OCI-M2 (cell line): Measurements from ENCODE around the gene FGF1.

Experiments used
- DNase-seq: peaks from one replicate; lab custom pipeline; 2025; ENCODE audit not compliant: unreplicated experiment; lab: John Stamatoyannopoulos, UW

FGF1 gene

GRCh38 chr5:142644640-142645361 is 41.1 kb downstream of the FGF1 start:
- no peak for DNase-seq

DNA sequence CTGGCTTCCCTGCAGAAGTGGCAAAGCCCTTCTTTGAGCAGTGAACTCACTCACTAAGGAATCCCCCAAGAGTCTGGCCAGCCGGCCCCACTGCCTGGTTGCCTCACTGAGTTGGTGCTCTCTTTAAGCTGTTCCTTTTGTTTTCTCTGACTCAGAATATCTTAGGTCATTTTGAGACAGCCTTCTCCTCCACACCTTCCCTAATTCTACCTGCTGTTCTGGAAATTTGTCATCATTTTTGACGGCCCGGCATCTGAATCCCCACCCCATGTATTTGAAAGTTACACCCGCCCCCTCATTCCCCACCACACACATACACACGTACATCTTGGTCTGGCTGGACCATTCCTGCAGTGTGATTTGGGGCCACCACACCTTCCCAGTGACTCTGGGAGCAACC is 41.8 kb downstream of the FGF1 start:
- DNase-seq: no peak

DNA sequence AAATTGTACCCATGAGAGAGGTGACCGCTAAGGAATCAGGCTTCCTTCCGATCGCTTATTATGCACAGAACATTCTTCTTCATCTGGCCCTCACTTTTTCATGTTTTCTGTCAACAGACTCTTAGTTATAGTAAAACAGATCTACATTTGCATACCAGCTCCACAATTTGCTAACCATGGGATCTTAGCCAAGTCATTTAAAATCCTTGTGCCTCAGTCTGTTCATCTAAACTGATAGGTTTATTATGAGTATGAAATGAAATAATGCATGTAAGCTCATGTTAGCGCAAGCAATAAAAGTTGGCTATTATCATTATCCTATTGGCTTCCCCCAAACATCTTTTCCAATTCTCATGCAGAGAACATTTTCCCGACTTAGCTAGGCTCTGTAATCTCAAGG is 42.3 kb downstream of the FGF1 start:
- DNase-seq: no peak

DNA sequence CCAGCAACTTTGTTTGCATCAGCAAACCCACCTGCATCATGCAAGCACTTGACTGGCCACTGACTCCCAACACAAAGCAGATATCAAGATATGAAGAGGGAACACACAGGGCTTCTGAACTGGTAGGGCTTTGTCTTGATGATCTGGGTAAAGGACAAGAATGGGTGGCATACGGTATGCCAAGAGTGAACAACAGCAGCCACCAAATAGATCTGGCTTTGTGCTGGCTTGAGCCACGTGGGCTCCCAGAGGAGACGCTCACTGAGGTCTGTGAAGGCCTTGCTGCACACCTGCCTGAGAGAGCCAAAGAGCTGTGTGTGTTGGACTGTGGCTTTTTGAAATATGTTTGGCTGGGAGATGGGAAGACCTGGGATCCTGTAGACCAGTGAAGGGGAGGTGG is 43.5 kb downstream of the FGF1 start:
- no peak for DNase-seq

GRCh38 chr5:142641711-142642110 is 44.2 kb downstream of the FGF1 start:
- DNase-seq: no peak

DNA sequence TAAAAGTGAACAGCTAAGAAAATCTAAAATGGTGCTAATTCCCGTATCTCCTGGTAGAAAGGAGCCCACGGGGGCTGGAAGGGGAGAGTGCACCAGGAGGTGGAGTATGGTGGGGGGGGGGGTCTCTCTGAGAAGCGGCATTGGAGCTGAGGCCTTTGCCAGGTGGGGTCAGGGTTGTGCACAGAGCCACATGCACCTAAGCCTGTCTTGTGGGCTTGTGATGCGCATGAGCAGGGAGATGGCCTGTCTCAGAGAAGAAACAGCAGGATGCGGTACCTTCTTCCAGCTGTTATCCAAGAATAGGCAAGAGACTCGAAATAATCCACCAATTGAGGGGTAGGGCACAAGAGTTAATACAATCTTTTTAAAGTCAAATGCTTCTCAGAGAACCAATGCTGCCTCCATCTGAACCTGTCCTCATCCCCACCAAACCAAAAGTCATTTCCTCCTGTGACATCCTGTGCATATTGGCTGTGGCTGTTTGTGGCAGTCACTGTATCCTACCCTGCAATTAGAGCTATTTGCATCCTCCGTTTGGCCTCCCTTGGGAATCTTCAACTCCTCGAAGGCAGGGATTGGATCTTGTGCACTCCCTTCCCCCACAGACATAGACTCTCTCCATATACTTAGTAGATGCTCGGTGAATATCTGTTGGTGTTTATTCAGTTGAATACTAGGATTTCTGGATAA is 45.4 kb downstream of the FGF1 start:
- DNase-seq: no peak

DNA sequence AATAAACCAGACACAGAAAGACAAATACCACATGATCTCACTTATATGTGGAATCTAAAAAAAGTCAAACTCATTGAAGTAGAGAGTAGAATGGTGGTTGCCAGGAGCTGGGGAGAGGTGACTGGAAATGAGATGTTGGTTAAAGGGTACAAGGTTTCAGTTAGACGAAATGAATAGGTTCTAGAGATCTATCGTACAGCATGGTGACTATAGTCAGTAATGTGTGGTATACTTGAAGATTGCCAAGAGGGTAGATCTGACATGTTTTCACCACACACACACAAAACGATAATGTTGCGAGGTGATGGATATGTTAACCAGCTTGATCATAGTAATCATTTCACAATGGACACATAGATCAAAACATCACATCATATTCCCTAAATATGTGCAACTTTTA is 46.4 kb downstream of the FGF1 start:
- no peak for DNase-seq

DNA sequence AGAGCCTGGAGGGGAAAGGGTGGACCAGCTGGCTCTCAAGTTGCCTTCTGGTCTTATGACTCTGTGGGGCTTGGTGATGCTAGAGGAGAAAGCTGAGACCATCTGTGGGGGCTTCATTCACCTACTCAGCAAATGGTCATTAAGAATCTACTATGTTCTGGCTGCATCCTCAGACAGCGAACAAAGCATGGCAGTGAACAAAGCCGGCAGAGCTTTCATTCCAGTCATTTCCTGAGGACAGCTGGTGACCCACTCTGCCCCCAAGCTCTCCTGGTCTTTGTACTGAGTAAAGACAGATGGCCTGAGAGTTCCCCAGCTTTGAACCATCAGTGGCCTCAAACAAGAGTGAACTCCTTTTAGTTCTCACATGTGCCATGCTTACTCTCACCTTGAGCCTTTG is 48.0 kb downstream of the FGF1 start:
- DNase-seq: no peak

GRCh38 chr5:142636698-142637324 is 49.1 kb downstream of the FGF1 start:
- DNase-seq: no peak

DNA sequence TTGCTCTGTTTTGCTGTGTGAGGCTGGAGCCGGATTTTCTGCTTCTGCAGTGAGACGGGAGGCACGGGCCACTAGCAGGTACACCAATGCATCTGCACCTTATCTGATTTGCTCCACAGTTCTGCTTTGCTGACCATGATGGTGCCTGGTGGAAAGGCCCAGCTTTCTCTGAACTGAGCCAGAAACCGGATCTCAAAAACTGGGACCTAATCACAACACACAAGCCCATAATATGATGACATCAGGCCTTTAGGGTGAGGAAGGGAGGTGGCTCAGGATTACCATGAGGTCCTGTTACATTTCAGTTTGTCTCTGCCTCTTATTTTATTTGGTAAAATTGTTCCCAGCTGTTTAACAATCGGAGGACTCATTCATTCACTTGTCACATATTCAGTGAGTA is 49.8 kb downstream of the FGF1 start:
- no peak for DNase-seq

DNA sequence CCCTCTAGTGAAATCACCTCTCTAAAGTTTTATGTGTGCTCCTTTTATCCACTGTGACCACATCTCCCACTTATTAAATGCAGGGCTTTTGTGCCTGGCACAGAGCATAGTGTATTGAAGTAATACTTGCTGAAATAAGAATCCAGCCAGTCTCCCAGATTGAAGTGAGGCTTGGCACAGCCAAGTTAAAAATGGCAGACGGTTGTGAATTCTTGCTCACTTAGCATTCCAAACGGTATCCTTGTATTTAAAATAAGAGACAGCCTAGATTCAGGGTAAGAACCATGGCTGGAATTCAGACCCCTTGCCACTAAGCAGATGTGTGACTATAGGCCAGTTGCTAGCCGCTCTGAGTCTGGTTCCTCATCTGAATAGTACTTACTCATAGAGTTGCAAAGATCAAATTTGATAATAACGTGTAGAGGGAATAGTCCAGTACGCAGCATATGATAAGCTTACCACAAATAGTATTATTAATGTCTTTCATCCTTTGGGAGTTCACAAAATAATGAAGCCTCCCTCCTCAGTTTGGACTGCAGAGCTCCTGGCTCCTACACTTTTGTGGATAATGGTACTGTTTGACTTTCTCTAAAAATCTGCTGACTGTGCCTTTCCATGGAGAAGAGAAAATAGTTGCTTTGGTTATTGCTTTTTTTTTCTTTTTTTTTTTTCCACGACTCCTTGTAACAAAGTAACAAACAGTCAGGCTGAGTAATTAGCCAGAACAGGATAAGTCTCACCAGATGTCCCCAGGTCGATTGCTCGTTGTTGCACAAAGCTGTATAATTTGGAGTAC is 51.5 kb downstream of the FGF1 start:
- DNase-seq: no peak

- DNase-seq: no peak
Observed at GRCh38 chr5:142630927-142631539, 54.9 kb downstream of the FGF1 start.

GRCh38 chr5:142627383-142628217 is 58.3 kb downstream of the FGF1 start:
- no peak for DNase-seq

- no peak for DNase-seq
Observed at GRCh38 chr5:142626786-142627185, 59.1 kb downstream of the FGF1 start.

- no peak for DNase-seq
Observed at GRCh38 chr5:142626099-142626498, 59.8 kb downstream of the FGF1 start.

GRCh38 chr5:142621227-142621626 is 64.7 kb downstream of the FGF1 start:
- DNase-seq: no peak

- DNase-seq: no peak
Observed at GRCh38 chr5:142619815-142620214, 66.1 kb downstream of the FGF1 start.

- no peak for DNase-seq
Observed at GRCh38 chr5:142618130-142618523, 67.8 kb downstream of the FGF1 start.

DNA sequence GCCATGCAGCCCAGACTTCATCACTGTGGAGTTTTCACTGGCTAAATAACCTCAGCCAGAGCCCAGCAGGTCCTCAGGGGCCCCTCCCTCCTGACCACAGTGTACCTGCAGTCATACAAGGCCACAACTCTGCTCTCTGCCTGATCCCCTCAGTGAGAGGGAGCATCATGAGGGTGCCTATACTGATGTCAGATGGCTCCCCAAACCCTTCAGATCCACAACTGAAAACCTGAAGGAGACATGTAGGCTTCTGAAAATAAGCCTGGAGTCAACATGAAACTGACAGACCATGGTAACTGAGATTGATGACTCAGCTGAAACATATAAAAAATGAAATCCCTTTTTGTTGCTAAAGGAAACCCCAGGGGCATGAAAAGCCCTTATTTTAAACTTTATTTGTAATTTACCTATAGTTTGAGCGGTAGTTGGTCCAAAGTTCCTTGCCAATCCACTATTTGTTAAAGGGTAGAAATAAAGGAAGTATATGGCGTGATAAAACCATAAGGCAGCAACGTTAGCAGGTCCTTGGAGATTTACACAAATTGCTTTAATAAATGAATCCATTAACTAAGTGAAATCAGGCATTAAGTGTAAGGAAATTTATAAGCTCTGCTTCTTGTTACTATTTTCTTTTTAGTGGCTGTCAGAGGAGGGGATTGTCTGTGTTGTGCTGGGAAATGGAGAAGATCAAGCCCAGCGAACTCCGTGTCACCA is 68.3 kb downstream of the FGF1 start:
- no peak for DNase-seq

DNA sequence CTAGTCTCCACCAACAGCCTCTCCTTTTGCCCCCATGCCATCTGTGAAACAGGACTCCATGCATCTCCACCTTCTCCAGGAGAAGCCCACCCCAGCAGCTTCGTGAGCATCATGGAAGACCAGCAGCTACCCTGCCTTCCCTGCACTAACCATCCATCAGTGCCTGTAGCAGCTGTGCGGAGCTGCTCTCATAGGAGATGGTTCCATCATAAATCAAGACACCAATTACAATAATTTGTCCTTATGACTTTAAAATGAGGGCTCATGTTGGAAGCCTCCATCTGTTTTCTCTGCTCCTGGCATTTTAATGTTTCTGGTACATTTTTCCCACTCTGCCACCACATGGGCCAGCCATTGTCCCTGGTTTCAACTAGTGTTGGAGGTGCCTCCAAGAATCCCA is 69.9 kb downstream of the FGF1 start:
- DNase-seq: no peak
